Skeletal muscle satellite cell (primary cell): ENCODE measurements around the gene OR4F17. TPM values are rescaled to one million over a fixed set of nuclear protein-coding genes. Genes with fewer than 3 reads are reported as not detected.
"Not testable (repeated sequence)": the region's sequence is repeated elsewhere in the genome, so short reads cannot be mapped to it uniquely, and the experiment has no call there.

Experiments
- H3K27me3 ChIP-seq: 2 replicates; pipeline ENCODE4 v1.7.0; 2013; ENCODE audit warnings: low read length; ENCODE audit not compliant: control insufficient read depth, insufficient read depth
- H3K36me3 ChIP-seq: 2 replicates; pipeline ENCODE4 v1.7.0; 2013; ENCODE audit warnings: mild to moderate bottlenecking, control low read depth, low read length; ENCODE audit not compliant: insufficient read depth
- H3K4me1 ChIP-seq: 2 replicates; pipeline ENCODE4 v1.7.0; 2013; ENCODE audit warnings: low read length; ENCODE audit not compliant: control insufficient read depth, insufficient read depth
- H3K4me2 ChIP-seq: 2 replicates; pipeline ENCODE4 v1.7.0; 2013; ENCODE audit warnings: mild to moderate bottlenecking, low read length
- H3K4me3 ChIP-seq: 2 replicates; pipeline ENCODE4 v1.7.0; 2013; ENCODE audit warnings: low read length
- H3K9ac ChIP-seq: 2 replicates; pipeline ENCODE4 v1.7.0; 2013; ENCODE audit warnings: mild to moderate bottlenecking, low read depth, low read length, moderate library complexity
- H3K9me3 ChIP-seq: replicated peaks from 2 replicates; pipeline ENCODE4 v1.7.0; 2013; ENCODE audit warnings: mild to moderate bottlenecking, control low read depth, low read length
- total RNA-seq: library from RNA; depleted of rRNA; stranded (reverse); fragments of >200 nt; gene quantifications from 2 replicates; pipeline ENCODE4 v1.2.3, GENCODE V29; 2012; rRNA removed

Gene OR4F17, protein sequence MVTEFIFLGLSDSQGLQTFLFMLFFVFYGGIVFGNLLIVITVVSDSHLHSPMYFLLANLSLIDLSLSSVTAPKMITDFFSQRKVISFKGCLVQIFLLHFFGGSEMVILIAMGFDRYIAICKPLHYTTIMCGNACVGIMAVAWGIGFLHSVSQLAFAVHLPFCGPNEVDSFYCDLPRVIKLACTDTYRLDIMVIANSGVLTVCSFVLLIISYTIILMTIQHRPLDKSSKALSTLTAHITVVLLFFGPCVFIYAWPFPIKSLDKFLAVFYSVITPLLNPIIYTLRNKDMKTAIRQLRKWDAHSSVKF
- total RNA-seq = not detected in 2 replicates

GRCh38 chr19:106804-107203 is at the start of gene OR4F17:
Gene OR4F17 (plus strand): TSS chr19:107104. CDS start chr19:110679, 3,575 bp downstream.
- not testable (repeated sequence) for H3K36me3 ChIP-seq, H3K9ac ChIP-seq, H3K27me3 ChIP-seq, H3K4me2 ChIP-seq, H3K9me3 ChIP-seq, H3K4me3 ChIP-seq, H3K4me1 ChIP-seq

GRCh38 chr19:70793-71192 is 36.1 kb upstream of the OR4F17 start:
- not testable (repeated sequence) for H3K9ac ChIP-seq, H3K9me3 ChIP-seq, H3K36me3 ChIP-seq, H3K27me3 ChIP-seq, H3K4me3 ChIP-seq, H3K4me1 ChIP-seq, H3K4me2 ChIP-seq

- H3K4me3 ChIP-seq, H3K27me3 ChIP-seq, H3K4me2 ChIP-seq, H3K9me3 ChIP-seq, H3K9ac ChIP-seq, H3K4me1 ChIP-seq, H3K36me3 ChIP-seq: not testable (repeated sequence)
These were observed 24.0 kb upstream of the OR4F17 start for GRCh38 chr19:82864-83263.

DNA sequence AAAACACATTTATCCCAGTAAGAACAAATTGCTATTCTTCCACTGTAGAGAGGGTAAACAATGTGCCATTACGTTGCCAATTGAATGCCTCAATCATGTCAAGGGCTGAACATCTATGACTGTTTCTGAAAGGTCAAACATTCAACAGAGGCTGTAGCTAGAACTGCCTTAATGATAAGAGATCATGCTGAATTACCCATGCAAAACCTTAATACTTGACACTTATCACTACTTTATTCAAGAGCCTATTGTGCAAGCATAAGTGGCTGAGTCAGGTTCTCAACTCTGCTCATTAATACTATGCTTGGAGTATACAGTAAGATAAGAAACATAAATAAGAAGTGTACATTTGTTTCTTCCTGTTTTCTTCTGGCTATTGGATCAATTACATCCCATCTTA is 23.3 kb upstream of the OR4F17 start:
- H3K36me3 ChIP-seq = not testable (repeated sequence)

GRCh38 chr19:90678-91077 is 16.2 kb upstream of the OR4F17 start:
- H3K4me1 ChIP-seq, H3K27me3 ChIP-seq, H3K9ac ChIP-seq, H3K36me3 ChIP-seq, H3K9me3 ChIP-seq, H3K4me2 ChIP-seq, H3K4me3 ChIP-seq: not testable (repeated sequence)

More for the DNA sequence above, 23.3 kb upstream of the OR4F17 start:
- not testable (repeated sequence) for H3K27me3 ChIP-seq, H3K4me2 ChIP-seq, H3K4me1 ChIP-seq, H3K9ac ChIP-seq, H3K4me3 ChIP-seq, H3K9me3 ChIP-seq

DNA sequence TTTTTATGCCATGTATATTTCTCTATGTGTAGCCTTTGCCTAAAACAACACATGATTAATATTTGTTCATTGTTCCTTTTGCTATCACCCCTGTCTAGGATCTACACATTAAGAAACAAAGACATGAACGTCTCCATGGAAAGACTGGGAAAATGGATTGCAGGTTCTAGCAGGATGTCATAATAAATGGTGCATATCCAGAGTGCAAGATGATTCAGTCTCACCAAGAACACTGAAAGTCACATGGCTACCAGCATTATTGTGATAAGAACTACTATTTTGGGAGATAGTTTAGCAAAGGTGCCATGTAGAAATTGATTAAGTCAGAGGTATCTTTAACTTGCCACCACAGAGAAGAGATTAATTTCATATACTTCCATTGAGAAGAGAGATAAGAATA is 12.1 kb upstream of the OR4F17 start:
- not testable (repeated sequence) for H3K36me3 ChIP-seq, H3K9ac ChIP-seq, H3K9me3 ChIP-seq, H3K27me3 ChIP-seq, H3K4me1 ChIP-seq, H3K4me2 ChIP-seq, H3K4me3 ChIP-seq

DNA sequence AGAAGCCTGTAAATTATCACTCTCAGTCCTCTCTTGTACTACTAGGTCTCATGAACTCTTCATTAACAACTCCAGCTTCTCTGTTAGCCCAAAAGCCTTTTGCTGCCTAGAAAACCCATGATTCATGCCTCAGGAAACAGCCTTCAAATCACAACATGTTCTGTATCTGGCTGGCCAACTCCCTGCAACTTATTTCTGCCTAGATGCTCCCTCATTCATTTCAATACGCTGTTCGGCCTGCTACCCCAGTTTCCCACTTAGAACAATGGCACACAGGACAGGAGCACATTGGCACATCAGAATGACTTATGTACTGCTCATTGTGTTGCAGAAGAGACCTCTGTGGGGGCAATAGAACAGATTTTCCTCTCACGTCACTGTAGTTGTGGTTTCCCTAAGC is 9.3 kb upstream of the OR4F17 start:
- H3K36me3 ChIP-seq, H3K9me3 ChIP-seq, H3K9ac ChIP-seq, H3K27me3 ChIP-seq, H3K4me1 ChIP-seq, H3K4me2 ChIP-seq, H3K4me3 ChIP-seq: not testable (repeated sequence)

- not testable (repeated sequence) for H3K4me3 ChIP-seq, H3K9me3 ChIP-seq, H3K36me3 ChIP-seq, H3K27me3 ChIP-seq, H3K4me1 ChIP-seq, H3K9ac ChIP-seq, H3K4me2 ChIP-seq
These were observed 13.7 kb downstream of the OR4F17 start for GRCh38 chr19:120443-121140.
